ENCODE measurements around the gene DNAJA4.
A peak's percentile ranks its signal among the peaks of the same experiment; 100 is the strongest.

The DNAJA4 gene

DNA sequence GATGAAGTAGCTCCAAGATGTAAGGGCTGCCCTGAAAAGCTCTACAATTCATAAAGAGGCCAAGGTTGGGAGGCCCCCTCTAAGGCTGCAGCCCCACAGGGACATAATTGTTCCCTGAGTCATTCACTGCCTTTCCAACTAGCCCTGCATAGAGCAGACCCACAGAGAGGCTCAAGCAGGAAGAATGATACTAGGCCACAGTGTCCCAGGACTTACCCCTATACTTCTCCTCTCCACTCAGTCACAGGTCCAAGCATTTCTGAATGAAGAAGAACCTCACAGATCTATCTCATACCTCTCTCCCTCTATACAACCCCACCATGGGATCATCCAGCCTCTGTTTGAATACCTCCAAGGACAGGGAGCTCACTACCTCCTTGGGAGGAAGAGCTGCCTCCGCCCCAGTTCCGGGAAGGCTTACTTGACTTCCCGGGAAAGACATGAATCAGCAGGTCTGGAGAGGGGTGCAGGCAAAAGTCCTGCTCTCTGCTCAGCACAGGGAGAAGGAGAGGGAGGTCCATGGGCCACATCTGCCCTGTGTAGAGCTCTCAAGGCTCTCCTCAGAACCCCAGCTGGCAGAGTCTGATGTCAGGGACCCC is 41.9 kb downstream of the DNAJA4 start:
- peak; percentile 89 for DNase-seq (ENCODE audit: low read depth)
- peaks cover 3% of the 10 kb centered on the region for H3K27me3 ChIP-seq (replicated peaks; ENCODE audit: control insufficient read depth, insufficient read depth, low read length)
- H3K4me3 ChIP-seq (ENCODE audit: low read length): peak overlapping the region; percentile 67
- no peaks in the 10 kb centered on the region for H3K9me3 ChIP-seq (ENCODE audit: control insufficient read depth, low read length)
- no peaks in the 10 kb centered on the region for H3K36me3 ChIP-seq (ENCODE audit: control insufficient read depth, insufficient read depth, low read length, severe bottlenecking)
- H3K9ac ChIP-seq (ENCODE audit: low read length): peak overlapping the region; percentile 83
- H3K4me1 ChIP-seq (ENCODE audit: control insufficient read depth, insufficient read depth, low read length): peaks cover 67% of the 10 kb centered on the region

DNA sequence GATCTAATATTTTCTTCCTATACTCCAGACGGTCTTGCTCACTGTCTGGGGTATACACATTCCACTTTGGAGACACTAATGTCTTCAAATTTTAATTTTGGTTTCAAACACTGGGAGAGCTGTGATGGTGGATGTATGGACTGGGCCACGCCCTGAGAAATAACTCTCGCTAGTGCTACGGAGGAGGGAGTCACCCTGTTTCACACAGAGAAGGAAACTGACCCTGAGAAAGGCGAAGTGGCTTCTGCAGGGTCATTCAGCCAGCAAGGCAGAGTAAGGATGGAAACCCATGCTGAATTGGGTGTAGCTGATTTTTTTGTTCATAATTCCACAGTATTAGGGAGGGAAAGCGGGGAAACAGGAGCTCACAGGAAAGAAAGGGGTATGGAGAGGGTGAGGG is 43.6 kb downstream of the DNAJA4 start:
- H3K36me3 ChIP-seq (ENCODE audit: control insufficient read depth, insufficient read depth, low read length, severe bottlenecking): no peaks in the 10 kb centered on the region
- DNase-seq (ENCODE audit: low read depth): no peak
- H3K4me1 ChIP-seq (ENCODE audit: control insufficient read depth, insufficient read depth, low read length): peaks cover 51% of the 10 kb centered on the region
- no peak overlapping the region for H3K4me3 ChIP-seq (ENCODE audit: low read length)
- H3K9ac ChIP-seq (ENCODE audit: low read length): peak overlapping the region; percentile 3
- H3K27me3 ChIP-seq (replicated peaks; ENCODE audit: control insufficient read depth, insufficient read depth, low read length): peaks cover 8% of the 10 kb centered on the region
- H3K9me3 ChIP-seq (ENCODE audit: control insufficient read depth, low read length): no peaks in the 10 kb centered on the region

DNA sequence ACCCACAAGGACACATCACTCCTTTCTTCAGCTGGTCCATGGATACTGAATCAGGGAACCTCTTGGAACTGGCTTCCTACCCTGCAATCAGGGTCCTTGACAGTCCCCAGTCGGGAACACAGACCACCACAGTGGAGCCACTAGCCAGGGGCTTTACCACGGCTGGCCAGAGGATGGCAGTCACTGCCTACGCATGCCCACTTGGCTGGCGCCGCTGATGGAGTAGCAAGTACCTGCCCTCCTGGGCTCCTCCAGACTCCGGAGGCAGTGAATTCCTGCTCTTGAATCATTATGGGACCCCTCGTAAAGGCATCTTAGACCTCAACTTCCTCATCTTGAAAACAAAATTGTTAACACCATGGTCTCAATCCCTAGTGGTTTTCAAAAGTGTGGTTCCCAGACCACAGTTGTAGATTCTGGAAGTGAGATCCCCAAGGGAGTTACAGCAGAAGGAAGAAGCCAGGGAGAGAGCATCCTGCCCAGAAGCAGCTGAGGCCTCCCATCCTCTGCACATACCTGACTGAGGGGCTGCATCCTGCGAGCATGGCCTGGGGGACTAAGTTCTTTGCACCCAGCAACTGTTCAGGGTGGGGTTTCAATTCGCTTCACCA is 44.2 kb downstream of the DNAJA4 start:
- Histone ChIP-seq H3K4me3 (ENCODE audit: low read length) (no peak overlapping the region), H3K9me3 (ENCODE audit: control insufficient read depth, low read length) (no peaks in the 10 kb centered on the region), H3K4me1 (ENCODE audit: control insufficient read depth, insufficient read depth, low read length) (peaks cover 46% of the 10 kb centered on the region), H3K36me3 (ENCODE audit: control insufficient read depth, insufficient read depth, low read length, severe bottlenecking) (no peaks in the 10 kb centered on the region), H3K9ac (ENCODE audit: low read length) (peak overlapping the region; percentile 3), H3K27me3 (replicated peaks; ENCODE audit: control insufficient read depth, insufficient read depth, low read length) (peaks cover 8% of the 10 kb centered on the region)
- peak; percentile 91 for DNase-seq (ENCODE audit: low read depth)

DNA sequence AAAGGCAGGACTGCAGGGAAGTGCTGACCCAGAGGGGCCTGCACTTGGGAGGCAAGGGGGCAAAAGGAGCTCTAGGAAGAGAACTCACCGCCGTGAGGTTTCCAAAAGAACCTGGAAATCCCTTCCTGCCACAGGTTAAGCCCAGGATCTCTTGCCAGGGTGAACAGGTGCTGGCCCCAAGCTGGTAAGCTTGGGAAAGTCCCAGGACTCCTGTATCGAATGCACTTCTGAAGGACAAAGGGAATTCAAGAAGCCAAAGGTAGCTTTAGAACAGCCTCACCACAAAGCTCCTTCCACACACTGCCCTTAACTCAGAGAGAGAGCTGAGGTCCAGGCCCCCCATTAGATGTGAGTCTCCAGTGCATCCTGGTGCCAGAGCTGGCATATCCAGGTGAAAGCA is 46.9 kb downstream of the DNAJA4 start:
- Histone ChIP-seq H3K4me3 (ENCODE audit: low read length) (no peak overlapping the region), H3K27me3 (replicated peaks; ENCODE audit: control insufficient read depth, insufficient read depth, low read length) (peaks cover 20% of the 10 kb centered on the region), H3K36me3 (ENCODE audit: control insufficient read depth, insufficient read depth, low read length, severe bottlenecking) (no peaks in the 10 kb centered on the region), H3K9me3 (ENCODE audit: control insufficient read depth, low read length) (no peaks in the 10 kb centered on the region), H3K4me1 (ENCODE audit: control insufficient read depth, insufficient read depth, low read length) (peaks cover 18% of the 10 kb centered on the region), H3K9ac (ENCODE audit: low read length) (no peak overlapping the region)
- no peak for DNase-seq (ENCODE audit: low read depth)

DNA sequence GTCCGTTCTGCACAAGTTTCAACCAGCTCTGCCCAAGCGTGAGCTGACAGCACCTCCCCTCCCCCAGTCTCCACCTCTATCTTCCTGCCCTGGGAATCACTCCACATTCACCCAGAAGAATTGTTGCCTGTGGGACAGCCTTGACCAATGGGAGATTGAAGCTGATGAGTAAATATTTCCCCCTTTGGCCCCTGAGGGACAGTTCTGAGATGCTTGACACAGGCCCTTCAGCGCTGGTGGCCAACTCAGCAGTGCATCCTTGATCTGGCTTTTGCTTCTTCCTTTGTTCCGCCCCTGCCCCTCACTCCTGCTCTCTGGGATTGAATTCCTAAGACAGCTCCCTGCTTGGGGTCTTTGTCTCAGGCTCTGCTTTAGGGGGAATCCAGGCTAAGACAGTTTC is 48.2 kb downstream of the DNAJA4 start:
- DNase-seq (ENCODE audit: low read depth): no peak
- Histone ChIP-seq H3K4me3 (ENCODE audit: low read length) (no peak overlapping the region), H3K4me1 (ENCODE audit: control insufficient read depth, insufficient read depth, low read length) (peaks cover 6% of the 10 kb centered on the region), H3K36me3 (ENCODE audit: control insufficient read depth, insufficient read depth, low read length, severe bottlenecking) (no peaks in the 10 kb centered on the region), H3K9me3 (ENCODE audit: control insufficient read depth, low read length) (no peaks in the 10 kb centered on the region), H3K27me3 (replicated peaks; ENCODE audit: control insufficient read depth, insufficient read depth, low read length) (peaks cover 20% of the 10 kb centered on the region), H3K9ac (ENCODE audit: low read length) (no peak overlapping the region)

DNA sequence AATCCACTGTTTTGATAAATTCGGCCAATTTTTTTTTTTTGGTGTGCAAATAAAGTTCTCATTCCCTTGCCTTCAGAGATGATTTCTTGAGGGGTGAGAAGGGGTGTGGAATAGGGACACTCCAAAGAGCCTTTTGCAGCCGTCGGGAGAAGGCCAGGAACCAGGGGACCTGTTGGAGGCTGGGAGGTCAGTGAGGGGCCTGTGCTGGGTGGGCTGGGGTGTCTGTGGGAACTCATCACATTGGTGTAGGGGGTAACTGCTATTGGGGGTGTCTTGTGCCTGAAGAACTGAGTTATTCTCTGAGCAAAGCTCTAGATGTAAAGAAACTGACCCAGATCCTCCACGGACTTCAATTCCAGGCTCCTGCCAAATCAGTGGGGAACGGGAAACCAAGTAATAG is 48.6 kb downstream of the DNAJA4 start:
- Histone ChIP-seq H3K36me3 (ENCODE audit: control insufficient read depth, insufficient read depth, low read length, severe bottlenecking) (no peaks in the 10 kb centered on the region), H3K9me3 (ENCODE audit: control insufficient read depth, low read length) (no peaks in the 10 kb centered on the region), H3K9ac (ENCODE audit: low read length) (no peak overlapping the region), H3K4me3 (ENCODE audit: low read length) (no peak overlapping the region), H3K27me3 (replicated peaks; ENCODE audit: control insufficient read depth, insufficient read depth, low read length) (peaks cover 20% of the 10 kb centered on the region), H3K4me1 (ENCODE audit: control insufficient read depth, insufficient read depth, low read length) (peaks cover 4% of the 10 kb centered on the region)
- no peak for DNase-seq (ENCODE audit: low read depth)

DNA sequence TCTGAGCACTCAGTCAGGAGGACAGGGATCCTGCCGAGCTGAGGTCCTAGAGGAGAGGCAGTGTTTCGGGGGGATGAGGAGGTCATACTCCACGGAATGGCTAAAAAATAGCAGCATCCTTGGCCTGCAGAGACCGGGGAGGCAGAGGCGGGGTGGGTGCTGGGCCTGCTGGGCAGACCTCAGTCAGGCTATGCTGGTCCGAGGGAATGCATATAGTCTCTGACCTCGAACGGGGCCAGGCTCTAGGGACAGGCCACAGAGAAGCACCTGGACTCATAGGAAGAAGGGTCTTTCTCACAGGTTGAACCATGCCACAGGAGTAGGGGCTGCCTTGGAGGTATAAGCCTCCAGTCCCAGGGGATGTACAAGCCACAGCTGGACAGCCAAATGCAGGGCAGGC is 49.0 kb downstream of the DNAJA4 start:
- Histone ChIP-seq H3K4me1 (ENCODE audit: control insufficient read depth, insufficient read depth, low read length) (no peaks in the 10 kb centered on the region), H3K27me3 (replicated peaks; ENCODE audit: control insufficient read depth, insufficient read depth, low read length) (peaks cover 20% of the 10 kb centered on the region), H3K36me3 (ENCODE audit: control insufficient read depth, insufficient read depth, low read length, severe bottlenecking) (no peaks in the 10 kb centered on the region), H3K4me3 (ENCODE audit: low read length) (no peak overlapping the region), H3K9me3 (ENCODE audit: control insufficient read depth, low read length) (no peaks in the 10 kb centered on the region), H3K9ac (ENCODE audit: low read length) (no peak overlapping the region)
- DNase-seq (ENCODE audit: low read depth): no peak

DNA sequence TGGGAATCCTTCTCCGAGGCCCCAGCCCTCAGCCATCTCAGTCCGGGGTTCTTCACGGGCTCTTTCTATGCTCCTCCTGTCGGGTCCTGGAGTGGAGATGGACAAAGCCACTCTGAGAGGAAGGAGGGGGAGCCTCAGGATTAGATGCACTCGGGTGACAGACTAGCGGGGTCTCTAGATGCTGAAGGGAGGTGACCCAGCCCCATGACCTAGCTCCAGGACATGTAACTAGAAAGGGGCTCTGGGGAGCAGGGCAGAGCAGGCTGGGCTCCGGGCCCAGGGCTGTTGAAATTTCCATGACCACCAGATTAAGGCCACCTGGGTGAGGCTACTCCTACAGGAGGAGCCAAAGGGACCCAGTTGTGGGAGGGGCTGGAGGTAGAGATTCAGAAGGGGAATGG is 49.8 kb downstream of the DNAJA4 start:
- no peaks in the 10 kb centered on the region for H3K36me3 ChIP-seq (ENCODE audit: control insufficient read depth, insufficient read depth, low read length, severe bottlenecking)
- no peak overlapping the region for H3K4me3 ChIP-seq (ENCODE audit: low read length)
- no peaks in the 10 kb centered on the region for H3K9me3 ChIP-seq (ENCODE audit: control insufficient read depth, low read length)
- DNase-seq (ENCODE audit: low read depth): no peak
- no peak overlapping the region for H3K9ac ChIP-seq (ENCODE audit: low read length)
- peaks cover 17% of the 10 kb centered on the region for H3K27me3 ChIP-seq (replicated peaks; ENCODE audit: control insufficient read depth, insufficient read depth, low read length)
- no peaks in the 10 kb centered on the region for H3K4me1 ChIP-seq (ENCODE audit: control insufficient read depth, insufficient read depth, low read length)

DNA sequence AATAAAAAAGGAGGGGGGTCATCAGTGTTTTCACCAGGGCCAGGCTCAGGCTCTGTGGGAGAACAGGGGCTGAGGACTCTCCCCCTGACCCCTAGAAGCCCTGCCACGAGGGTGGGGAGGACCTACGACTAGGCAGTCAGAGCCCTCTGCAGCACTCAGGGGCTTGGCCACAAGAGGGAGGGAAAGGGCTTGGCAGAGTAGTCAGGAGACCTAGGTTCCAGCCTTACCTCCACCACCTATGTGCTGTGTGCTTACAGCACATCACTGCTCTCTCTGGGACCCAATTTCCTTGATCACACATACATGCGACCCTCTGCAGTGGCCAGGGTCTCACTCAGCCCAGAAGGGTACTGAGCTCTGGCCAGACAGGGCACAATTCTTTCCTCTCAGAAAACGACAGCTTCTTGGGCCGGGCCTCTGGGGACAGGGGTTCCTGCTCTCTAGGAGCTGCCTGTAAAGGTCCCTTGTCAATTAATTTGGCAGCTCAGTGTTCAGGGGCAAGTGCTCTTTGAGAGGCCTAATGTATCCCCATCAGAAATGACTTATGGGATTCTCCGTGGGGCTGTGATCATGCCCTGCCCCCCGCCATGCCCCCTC is 51.4 kb downstream of the DNAJA4 start:
- no peaks in the 10 kb centered on the region for H3K9me3 ChIP-seq (ENCODE audit: control insufficient read depth, low read length)
- no peak overlapping the region for H3K4me3 ChIP-seq (ENCODE audit: low read length)
- no peaks in the 10 kb centered on the region for H3K36me3 ChIP-seq (ENCODE audit: control insufficient read depth, insufficient read depth, low read length, severe bottlenecking)
- peak; percentile 40 for DNase-seq (ENCODE audit: low read depth)
- H3K4me1 ChIP-seq (ENCODE audit: control insufficient read depth, insufficient read depth, low read length): no peaks in the 10 kb centered on the region
- no peak overlapping the region for H3K9ac ChIP-seq (ENCODE audit: low read length)
- H3K27me3 ChIP-seq (replicated peaks; ENCODE audit: control insufficient read depth, insufficient read depth, low read length): peaks cover 17% of the 10 kb centered on the region

DNA sequence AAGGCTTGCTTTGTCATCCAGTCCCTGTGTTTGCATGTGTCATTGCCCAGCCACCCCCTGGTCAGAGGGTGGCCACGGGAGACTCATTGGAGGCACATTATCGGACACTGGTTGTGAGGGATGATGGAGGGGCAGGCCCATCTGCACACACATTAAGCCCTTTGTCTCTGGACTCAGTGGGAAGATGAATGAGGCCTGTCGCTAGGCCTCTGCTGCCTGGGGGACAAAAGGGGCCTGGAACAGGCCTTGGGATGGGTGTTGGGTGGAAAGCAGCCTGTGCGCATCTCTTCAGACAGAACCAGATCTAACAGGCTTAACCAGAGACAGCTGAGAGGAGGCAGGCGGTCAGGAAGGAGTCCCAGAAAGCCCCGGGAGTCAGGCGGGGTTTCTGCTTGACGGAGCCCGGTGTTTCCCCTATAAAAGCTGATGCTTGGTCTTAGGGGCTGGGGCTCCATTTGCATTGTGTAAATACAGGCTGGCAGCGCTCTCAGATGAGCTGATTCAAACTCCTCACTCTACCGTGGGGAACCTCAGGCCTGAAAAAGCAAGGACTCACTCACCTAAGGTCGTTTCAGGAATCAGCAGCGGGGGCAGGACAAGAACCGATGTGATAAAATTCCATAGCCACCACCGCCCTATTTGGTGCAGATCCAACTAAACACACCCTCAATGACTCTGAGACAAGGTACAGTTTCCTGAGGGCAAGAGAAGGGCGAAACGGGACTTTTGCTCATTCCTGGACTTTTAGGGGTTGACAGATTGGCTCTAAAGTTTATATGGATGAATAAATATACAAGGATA is 52.1 kb downstream of the DNAJA4 start:
- DNase-seq (ENCODE audit: low read depth): no peak
- Histone ChIP-seq H3K36me3 (ENCODE audit: control insufficient read depth, insufficient read depth, low read length, severe bottlenecking) (no peaks in the 10 kb centered on the region), H3K27me3 (replicated peaks; ENCODE audit: control insufficient read depth, insufficient read depth, low read length) (peaks cover 15% of the 10 kb centered on the region), H3K9me3 (ENCODE audit: control insufficient read depth, low read length) (no peaks in the 10 kb centered on the region), H3K4me3 (ENCODE audit: low read length) (no peak overlapping the region), H3K9ac (ENCODE audit: low read length) (no peak overlapping the region), H3K4me1 (ENCODE audit: control insufficient read depth, insufficient read depth, low read length) (no peaks in the 10 kb centered on the region)

DNA sequence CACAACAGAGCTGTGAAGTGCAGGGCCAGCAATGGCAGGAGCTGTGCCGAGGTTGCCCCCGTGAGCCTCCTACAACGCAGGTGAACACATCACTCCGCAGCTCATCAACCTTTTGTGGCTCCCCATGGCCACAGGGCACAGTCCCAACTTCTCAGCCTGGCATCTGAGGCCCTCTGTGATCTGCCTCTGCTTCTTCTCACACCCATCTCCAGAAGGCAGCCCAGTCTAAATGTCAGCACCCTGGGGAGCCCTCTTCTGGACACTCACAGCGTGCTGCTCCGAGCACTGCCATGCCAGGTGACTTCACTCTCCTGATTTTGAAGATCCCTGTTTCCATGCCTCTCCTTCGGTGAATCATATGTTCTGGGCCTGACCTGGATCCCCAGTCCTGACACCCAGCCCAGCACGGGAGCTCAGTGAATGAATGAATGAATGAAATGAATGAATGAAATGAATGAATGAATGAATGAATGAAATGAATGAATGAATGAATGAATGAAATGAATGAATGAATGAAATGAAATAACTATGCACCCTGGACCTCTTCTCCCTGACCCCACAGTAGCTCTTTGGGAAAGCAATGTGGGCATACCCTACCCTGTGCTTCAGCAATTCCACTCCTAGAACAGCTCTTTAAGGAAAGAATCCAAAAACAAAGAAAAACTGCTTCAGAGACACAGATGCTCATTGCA is 52.9 kb downstream of the DNAJA4 start:
- Histone ChIP-seq H3K36me3 (ENCODE audit: control insufficient read depth, insufficient read depth, low read length, severe bottlenecking) (no peaks in the 10 kb centered on the region), H3K9ac (ENCODE audit: low read length) (no peak overlapping the region), H3K9me3 (ENCODE audit: control insufficient read depth, low read length) (no peaks in the 10 kb centered on the region), H3K27me3 (replicated peaks; ENCODE audit: control insufficient read depth, insufficient read depth, low read length) (peaks cover 12% of the 10 kb centered on the region), H3K4me1 (ENCODE audit: control insufficient read depth, insufficient read depth, low read length) (peaks cover under 1% of the 10 kb centered on the region), H3K4me3 (ENCODE audit: low read length) (no peak overlapping the region)
- no peak for DNase-seq (ENCODE audit: low read depth)

All from adipocyte (in vitro differentiated cells).